ENCODE results near the gene PTPRN2.

DNA sequence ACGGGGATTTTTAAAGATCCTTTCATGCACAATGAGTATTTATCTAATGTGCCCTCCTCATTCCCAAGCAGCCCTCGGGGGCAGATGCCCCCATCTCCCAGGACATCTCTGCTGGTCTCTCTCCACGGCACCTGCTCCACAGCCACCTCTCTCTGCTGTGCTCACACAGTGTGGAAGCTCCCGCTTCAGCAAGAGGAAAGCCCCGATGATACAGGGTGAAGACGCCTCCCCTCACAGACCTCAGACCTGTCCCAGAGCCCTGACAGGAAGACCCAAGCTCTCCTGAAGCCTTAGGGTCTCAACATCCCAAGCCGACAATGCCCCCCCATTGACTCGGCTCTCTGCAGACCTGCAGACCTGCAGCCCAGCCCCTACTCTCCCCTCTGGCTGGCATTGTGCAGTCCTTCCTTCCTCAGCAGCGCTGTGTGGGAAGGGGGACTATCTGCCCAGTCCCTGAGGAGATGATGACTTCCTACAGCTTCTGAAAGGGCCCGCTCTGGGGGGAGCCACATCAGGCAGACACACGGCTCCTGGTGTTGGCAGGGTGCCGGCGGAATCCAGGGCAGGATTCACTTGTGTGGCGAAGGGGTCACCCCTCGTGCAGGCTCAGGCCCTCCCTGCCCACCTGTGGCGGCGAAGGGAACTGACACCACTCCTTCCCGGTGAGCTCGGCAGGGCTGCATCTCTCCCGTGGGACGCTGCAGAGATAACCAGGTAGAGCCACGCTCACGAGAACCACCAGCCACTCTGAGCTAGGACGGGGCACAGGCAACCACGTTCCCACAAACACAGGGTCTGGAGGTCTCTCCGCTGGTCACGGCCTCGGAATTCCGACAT, 61.8 kb downstream of the PTPRN2 start:
- TF ChIP-seq, protein P1, sequence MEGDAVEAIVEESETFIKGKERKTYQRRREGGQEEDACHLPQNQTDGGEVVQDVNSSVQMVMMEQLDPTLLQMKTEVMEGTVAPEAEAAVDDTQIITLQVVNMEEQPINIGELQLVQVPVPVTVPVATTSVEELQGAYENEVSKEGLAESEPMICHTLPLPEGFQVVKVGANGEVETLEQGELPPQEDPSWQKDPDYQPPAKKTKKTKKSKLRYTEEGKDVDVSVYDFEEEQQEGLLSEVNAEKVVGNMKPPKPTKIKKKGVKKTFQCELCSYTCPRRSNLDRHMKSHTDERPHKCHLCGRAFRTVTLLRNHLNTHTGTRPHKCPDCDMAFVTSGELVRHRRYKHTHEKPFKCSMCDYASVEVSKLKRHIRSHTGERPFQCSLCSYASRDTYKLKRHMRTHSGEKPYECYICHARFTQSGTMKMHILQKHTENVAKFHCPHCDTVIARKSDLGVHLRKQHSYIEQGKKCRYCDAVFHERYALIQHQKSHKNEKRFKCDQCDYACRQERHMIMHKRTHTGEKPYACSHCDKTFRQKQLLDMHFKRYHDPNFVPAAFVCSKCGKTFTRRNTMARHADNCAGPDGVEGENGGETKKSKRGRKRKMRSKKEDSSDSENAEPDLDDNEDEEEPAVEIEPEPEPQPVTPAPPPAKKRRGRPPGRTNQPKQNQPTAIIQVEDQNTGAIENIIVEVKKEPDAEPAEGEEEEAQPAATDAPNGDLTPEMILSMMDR (IDR thresholded peaks at IDR 0.05), result no peak
- TF ChIP-seq EP300 (IDR thresholded peaks at IDR 0.05), result no peak
